HUES64 (cell line): ENCODE results near the gene CDYL2.
"Not testable (repeated sequence)": the region's sequence is repeated elsewhere in the genome, so short reads cannot be mapped to it uniquely, and the experiment has no call there.

ENCODE experiments used
- H3K27ac ChIP-seq: 2 replicates; pipeline ENCODE4 v1.7.0; 2013; ENCODE audit warnings: low read depth, low read length, inconsistent platforms
- H3K27me3 ChIP-seq: 2 replicates; pipeline ENCODE4 v1.6.1; 2013; ENCODE audit warnings: mild to moderate bottlenecking, low read length; ENCODE audit not compliant: insufficient read depth
- H3K36me3 ChIP-seq: 2 replicates; pipeline ENCODE4 v1.6.1; 2013; ENCODE audit warnings: mild to moderate bottlenecking, low read length; ENCODE audit not compliant: insufficient read depth
- H3K4me1 ChIP-seq: 2 replicates; pipeline ENCODE4 v1.6.1; 2013; ENCODE audit warnings: mild to moderate bottlenecking, low read length, moderate library complexity; ENCODE audit not compliant: insufficient read depth
- H3K4me3 ChIP-seq: 2 replicates; pipeline ENCODE4 v1.5.1; 2013; ENCODE audit warnings: mild to moderate bottlenecking, low read length, moderate library complexity
- H3K9ac ChIP-seq: 2 replicates; pipeline ENCODE4 v1.6.1; 2013; ENCODE audit warnings: mild to moderate bottlenecking, low read depth, low read length
- H3K9me3 ChIP-seq: 2 replicates; pipeline ENCODE4 v1.6.1; 2013; ENCODE audit warnings: low read depth, low read length; ENCODE audit not compliant: insufficient read depth
- WGBS: fragments of 150-250, 120-280 bp; methylation state at CpG from one replicate; pipeline ENCODE4 v1.1.7; 2013; ENCODE audit warnings: missing lambda C conversion rate; 5-methylcytosine and 5-hydroxymethylcytosine counted together

CDYL2 gene

DNA sequence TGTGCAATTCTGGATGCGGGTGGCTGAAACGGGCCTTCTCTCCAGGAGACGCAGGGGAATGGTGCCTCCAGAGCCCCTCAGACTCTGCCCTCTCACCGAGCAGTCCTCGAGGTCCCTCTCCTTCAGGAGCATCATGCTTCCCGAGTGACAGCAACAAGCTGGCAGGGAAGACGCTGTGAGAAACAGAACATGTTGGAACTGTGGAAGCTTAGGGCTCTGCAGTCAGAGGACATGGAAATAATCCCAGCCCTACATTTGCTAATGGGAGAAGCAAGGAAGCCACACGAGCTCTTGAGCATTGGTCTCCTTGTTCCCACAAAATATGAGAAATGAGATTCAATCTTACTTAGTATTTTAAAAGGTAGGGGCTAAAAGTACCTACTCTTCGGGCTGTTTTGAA, 148.6 kb downstream of the CDYL2 start:
- Histone ChIP-seq H3K4me1 (peaks cover 2% of the 10 kb centered on the region; the same call in 1 of the 2 replicates), H3K9ac (no peak overlapping the region), H3K36me3 (no peaks in the 10 kb centered on the region), H3K4me3 (no peak overlapping the region), H3K27me3 (no peaks in the 10 kb centered on the region), H3K9me3 (peaks cover 10% of the 10 kb centered on the region; the same call in 1 of the 2 replicates), H3K27ac (no peak overlapping the region)
- 98% methylated on average over 9 of the region's 9 CpGs for WGBS

GRCh38 chr16:80654094-80654862, 150.1 kb downstream of the CDYL2 start:
- no peak overlapping the region for H3K27ac ChIP-seq
- no peaks in the 10 kb centered on the region for H3K9me3 ChIP-seq
- H3K4me1 ChIP-seq = peaks cover 2% of the 10 kb centered on the region; the same call in 1 of the 2 replicates
- WGBS = 94% methylated on average over 14 of the region's 14 CpGs
- no peak overlapping the region for H3K4me3 ChIP-seq
- no peaks in the 10 kb centered on the region for H3K27me3 ChIP-seq
- H3K36me3 ChIP-seq = no peaks in the 10 kb centered on the region
- H3K9ac ChIP-seq = no peak overlapping the region

DNA sequence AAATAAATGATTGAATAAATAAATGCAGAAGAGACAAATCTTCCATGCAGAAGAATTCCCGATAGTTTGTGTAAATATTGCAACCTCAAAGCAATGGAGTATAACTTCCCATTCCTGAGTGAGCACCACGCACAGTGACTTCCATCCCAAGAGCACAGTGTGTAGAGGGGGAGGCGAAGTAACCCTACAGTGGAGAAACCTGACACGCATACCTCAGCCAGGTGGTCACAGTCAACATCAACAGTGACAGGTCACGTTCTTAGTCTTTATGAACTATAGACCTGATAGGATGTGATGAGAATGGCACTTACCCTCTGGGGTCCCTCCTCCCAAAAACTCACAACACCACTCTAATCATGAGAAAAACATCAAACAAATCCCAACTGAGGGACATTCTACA, 152.0 kb downstream of the CDYL2 start:
- Histone ChIP-seq H3K9me3 (no peaks in the 10 kb centered on the region), H3K4me1 (peaks cover 2% of the 10 kb centered on the region; the same call in 1 of the 2 replicates), H3K36me3 (no peaks in the 10 kb centered on the region), H3K27me3 (no peaks in the 10 kb centered on the region), H3K9ac (no peak overlapping the region), H3K4me3 (no peak overlapping the region), H3K27ac (no peak overlapping the region)
- WGBS = 98% methylated on average over 5 of the region's 5 CpGs

DNA sequence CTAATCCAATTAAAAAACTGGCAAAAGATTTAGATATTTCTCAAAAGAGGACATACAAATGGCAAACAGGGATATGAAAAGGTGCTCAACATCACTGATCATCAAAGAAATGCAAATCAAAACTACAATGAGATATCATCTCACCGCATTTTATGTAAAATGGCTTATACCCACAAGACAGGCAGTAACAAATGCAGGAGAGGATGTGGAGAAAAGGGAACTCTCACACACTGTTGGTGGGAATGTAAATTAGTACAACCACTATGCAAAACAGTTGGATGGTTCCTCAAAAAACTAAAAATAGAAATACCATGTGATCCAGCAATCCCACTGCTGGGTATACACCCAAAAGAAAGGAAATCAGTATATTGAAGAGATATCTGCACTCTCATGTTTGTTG, 154.1 kb downstream of the CDYL2 start:
- not testable (repeated sequence) for H3K9ac ChIP-seq, H3K36me3 ChIP-seq, H3K27me3 ChIP-seq, H3K4me1 ChIP-seq, H3K27ac ChIP-seq, H3K4me3 ChIP-seq, H3K9me3 ChIP-seq
- WGBS = 100% methylated on average over 1 of the region's 1 CpG

DNA sequence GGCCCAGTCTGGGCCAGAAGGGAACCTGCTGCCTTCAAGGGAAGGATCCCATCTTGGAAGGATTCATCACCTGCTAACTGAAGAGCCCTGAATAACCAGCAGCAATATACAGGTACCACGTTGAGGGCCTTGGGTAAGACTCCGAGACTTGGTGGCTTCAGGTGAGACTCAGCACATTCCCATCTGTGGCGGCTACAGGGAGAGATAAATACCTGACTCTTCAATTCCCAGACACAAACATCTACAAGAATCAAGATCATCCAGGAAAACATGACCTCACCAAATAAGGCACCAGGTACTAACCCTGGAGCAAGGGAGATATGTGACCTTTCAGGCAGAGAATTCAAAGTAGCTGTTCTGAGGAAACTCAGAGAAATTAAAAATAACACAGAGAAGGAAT, 164.1 kb downstream of the CDYL2 start:
- Histone ChIP-seq H3K36me3 (no peaks in the 10 kb centered on the region), H3K27me3 (no peaks in the 10 kb centered on the region), H3K4me3 (no peak overlapping the region), H3K27ac (no peak overlapping the region), H3K9ac (no peak overlapping the region), H3K9me3 (no peaks in the 10 kb centered on the region), H3K4me1 (no peaks in the 10 kb centered on the region)
- 98% methylated on average over 3 of the region's 3 CpGs for WGBS

- Histone ChIP-seq H3K27ac (no peak overlapping the region), H3K4me3 (no peak overlapping the region)
- over 99% methylated on average over 5 of the region's 6 CpGs for WGBS
These were observed 164.8 kb downstream of the CDYL2 start for GRCh38 chr16:80639636-80640035.

GRCh38 chr16:80637621-80638020, 166.8 kb downstream of the CDYL2 start:
- Histone ChIP-seq H3K4me3 (no peak overlapping the region), H3K36me3 (no peaks in the 10 kb centered on the region), H3K27me3 (no peaks in the 10 kb centered on the region), H3K9ac (no peak overlapping the region), H3K9me3 (no peaks in the 10 kb centered on the region), H3K27ac (no peak overlapping the region), H3K4me1 (no peaks in the 10 kb centered on the region)
- WGBS = no CpG with 5 or more reads among the region's 4 CpGs

More at GRCh38 chr16:80639636-80640035, 164.8 kb downstream of the CDYL2 start:
- Histone ChIP-seq H3K27me3 (no peaks in the 10 kb centered on the region), H3K36me3 (no peaks in the 10 kb centered on the region), H3K9me3 (no peaks in the 10 kb centered on the region), H3K4me1 (no peaks in the 10 kb centered on the region), H3K9ac (no peak overlapping the region)

- Histone ChIP-seq H3K4me3 (no peak overlapping the region), H3K36me3 (no peaks in the 10 kb centered on the region), H3K27ac (no peak overlapping the region), H3K9ac (no peak overlapping the region), H3K27me3 (no peaks in the 10 kb centered on the region), H3K4me1 (no peaks in the 10 kb centered on the region), H3K9me3 (no peaks in the 10 kb centered on the region)
- WGBS = 99% methylated on average over 3 of the region's 3 CpGs
These were observed 172.8 kb downstream of the CDYL2 start for GRCh38 chr16:80631581-80631980.

DNA sequence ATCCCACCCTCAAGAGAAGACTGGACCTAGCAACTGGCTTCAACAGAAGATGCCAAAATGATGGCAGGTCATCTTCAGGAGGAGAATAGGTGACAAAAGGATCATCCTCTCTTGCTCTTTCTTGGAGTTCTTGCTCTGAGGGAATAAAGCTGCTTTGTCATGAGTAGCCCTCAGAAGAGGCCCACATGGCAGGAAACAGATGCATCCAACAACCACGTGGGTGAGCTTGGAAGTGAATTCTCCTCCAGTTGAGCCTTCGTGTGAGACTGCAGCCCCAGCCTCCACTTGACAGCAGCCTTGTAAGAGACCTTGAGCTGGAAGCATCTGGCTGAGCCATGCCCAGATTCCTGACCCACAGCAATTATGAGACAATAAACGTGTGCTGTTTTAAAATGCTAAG, 176.1 kb downstream of the CDYL2 start:
- 88% methylated on average over 3 of the region's 3 CpGs for WGBS
- no peak overlapping the region for H3K4me3 ChIP-seq
- no peak overlapping the region for H3K27ac ChIP-seq
- 0 out of 2 replicates have a peak, but pooled peaks cover 8% of the 10 kb centered on the region for H3K9me3 ChIP-seq
- H3K9ac ChIP-seq = no peak overlapping the region
- no peaks in the 10 kb centered on the region for H3K4me1 ChIP-seq
- no peaks in the 10 kb centered on the region for H3K27me3 ChIP-seq
- H3K36me3 ChIP-seq = no peaks in the 10 kb centered on the region

DNA sequence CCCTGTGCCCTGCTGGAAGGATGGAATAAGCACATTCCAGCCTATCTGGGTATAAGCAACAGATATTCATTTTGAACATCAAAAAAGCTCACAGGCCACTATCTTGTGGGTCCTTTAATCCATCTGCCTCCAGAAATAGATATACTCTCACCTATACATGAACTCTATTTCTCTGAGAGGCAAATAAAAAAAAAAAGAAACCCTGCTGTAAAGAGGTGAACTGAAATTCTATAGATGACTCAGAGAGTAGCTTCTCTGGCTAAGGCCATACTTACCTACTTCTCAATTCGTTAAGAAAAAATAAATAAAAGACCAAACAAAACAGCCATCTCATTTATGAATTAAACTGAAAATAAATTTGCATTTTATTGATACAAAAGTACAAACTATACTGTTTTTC, 177.3 kb downstream of the CDYL2 start:
- Histone ChIP-seq H3K9me3 (0 out of 2 replicates have a peak, but pooled peaks cover 8% of the 10 kb centered on the region), H3K9ac (no peak overlapping the region), H3K4me1 (no peaks in the 10 kb centered on the region), H3K36me3 (no peaks in the 10 kb centered on the region), H3K27me3 (no peaks in the 10 kb centered on the region), H3K27ac (no peak overlapping the region), H3K4me3 (no peak overlapping the region)
- WGBS = no CpG with 5 or more reads among the region's 1 CpG

DNA sequence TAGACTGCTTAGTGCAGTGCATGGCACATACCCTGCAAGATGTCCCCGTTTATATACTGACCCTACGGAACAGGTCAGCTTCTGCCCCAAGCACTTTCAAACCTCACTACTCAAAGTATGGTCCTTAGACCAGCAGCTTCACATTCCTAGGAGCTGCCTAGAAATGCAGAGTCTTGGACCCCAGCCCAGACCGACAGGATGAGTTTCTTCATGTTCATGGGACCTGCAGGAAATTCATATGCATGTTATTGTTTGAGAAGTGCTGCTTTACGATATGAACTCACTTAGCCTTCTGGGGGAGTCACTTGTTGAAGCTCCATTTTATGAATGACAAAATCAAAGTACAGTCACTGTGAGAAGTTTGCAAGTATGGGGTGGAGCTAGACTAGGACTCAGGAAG, 181.0 kb downstream of the CDYL2 start:
- Histone ChIP-seq H3K27ac (no peak overlapping the region), H3K4me3 (no peak overlapping the region), H3K4me1 (no peaks in the 10 kb centered on the region), H3K36me3 (no peaks in the 10 kb centered on the region), H3K9me3 (0 out of 2 replicates have a peak, but pooled peaks cover 8% of the 10 kb centered on the region), H3K27me3 (no peaks in the 10 kb centered on the region), H3K9ac (no peak overlapping the region)
- 95% methylated on average over 4 of the region's 4 CpGs for WGBS
